Activated CD8-positive, alpha-beta memory T cell treated with anti-CD3 and anti-CD28 coated beads, Interleukin-2, amount 50 U/mL, for 24 hours (primary cell): Measurements from ENCODE around the gene SCTR.

Source experiments
- DNase-seq: peaks from one replicate; pipeline ENCODE4 v3.0.0-alpha.2; 2020; ENCODE audit errors: extremely low read depth

SCTR gene

DNA sequence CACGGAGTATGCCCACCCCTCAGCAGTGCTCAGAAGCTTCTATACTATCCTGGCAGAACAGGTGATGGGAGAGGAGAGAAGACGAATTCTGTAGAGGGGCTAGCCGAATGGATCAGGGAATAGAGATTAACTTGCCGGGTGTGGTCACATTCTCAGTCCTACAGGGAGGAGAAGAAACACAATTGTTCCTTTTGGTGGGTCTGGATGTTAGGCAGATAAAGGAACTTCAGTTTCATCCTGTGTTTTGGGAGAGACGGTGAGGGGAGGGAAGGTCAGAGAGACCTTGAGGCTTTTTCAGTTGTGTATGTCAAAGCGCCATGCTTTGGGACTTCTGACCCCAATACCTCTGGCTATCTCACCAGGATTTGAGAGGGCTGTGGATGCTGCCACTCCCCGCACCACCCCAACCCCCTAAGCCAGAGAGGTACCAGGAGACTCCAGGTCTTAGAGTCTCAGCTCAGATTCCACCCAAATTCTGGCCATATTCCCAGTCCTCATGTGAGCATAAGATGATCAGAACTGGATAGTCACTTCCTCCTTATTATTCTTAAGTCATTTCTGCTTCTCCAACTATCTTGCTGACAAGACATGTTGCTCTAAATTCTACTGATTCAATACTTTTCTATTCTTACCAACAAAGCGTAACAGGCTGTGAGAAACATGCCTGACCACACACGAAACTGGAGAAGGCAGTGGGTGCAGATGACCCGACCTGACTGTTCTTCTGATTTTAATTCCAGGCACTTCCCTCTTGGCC, 94.9 kb downstream of the SCTR start:
- no peak for DNase-seq

DNA sequence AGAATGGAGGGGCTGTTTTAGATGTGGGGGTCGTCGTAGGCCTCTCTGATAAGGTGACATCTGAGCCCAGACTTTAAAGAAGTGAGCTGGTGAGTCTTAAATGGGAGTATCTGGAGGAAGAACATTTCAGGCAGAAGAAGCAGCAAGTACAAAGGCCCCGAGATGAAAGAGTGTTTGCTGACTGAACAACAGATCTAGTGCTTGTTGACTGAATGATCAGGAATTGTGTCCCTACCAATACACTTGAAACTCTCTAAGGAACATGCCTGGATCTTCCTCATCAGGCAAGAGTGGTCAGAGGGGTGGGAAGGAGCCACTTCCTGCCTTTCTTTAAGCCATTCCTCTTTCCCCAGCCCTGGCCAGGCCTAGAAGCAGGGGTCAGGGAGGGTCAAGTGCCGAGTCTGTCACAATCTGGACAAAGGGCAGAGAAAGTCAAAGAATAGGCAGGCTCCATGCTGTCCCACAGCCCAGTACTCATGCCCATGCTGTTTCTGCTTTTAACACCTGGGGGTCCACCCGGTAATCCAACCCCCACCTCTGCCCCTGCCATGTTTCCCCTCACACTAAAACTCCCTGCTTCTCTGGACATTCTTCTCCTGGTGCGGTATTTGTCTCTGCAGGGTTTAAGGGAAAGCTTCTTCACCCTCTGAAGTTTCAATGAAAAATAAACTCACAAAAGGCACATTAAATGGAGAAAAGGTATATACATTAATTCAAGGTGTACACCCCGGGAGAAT, 95.6 kb downstream of the SCTR start:
- DNase-seq = no peak

DNA sequence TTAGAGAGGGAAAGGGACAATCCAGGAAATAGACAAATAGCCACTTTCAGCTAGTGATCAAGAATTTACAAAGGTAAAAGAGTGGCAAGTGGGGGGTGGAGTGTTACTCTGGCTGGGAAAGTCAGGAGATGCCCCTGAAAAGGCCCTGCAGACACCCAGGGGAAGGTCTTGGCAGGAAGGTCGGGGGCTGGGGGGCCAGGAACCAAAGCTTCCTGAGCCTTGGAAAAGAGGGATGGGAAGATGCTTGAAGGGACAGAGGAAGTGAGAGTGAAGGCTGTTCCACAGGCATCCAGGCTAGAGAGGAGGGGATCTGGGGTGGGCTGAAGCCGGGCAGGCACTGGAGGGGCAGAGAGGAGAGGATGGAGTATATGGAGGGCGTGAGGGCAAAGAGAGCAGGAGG, 96.5 kb downstream of the SCTR start:
- no peak for DNase-seq

DNA sequence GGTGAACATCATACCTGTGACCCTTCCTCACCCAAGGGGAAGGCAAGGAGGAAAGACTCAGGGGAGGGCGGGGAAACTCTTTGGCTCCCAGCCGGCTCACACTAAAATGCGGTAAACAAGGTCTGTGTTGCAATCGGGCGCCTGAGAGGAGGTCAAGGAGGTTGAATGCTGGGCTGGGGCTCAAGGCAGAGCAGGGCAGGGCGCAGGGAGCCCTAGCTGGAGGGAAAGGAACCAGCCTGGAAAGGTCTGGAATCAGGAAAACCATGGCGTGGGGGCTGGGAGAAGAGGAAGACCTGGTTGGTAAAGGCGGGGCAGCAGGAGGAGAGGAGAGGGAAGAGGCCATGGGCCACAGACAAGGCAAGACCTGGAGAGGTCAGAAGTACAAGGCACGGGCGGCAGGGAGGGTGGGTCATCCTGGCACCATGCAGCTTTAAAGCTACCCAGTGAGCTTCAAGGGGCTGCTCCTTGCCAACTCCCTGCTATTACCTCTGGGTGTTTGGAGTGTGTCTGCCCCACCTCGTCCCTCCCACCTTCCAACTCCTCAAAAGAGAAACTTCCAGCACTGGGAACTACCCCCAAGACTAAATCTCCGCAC, 97.4 kb downstream of the SCTR start:
- DNase-seq = no peak

DNA sequence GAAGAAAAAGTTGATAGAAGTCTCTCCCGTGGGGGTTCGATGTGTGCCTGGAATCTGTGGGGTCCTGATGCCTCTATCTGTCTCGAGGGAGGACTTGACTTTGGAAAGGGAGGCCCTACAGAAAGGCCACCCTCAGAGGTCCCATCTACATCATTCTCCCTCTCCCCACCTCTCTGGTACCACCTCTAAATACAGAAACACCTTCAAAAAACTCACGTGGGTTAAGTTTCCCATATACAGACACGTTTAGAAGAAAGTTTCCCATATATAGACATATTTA, 97.9 kb downstream of the SCTR start:
- DNase-seq = no peak

DNA sequence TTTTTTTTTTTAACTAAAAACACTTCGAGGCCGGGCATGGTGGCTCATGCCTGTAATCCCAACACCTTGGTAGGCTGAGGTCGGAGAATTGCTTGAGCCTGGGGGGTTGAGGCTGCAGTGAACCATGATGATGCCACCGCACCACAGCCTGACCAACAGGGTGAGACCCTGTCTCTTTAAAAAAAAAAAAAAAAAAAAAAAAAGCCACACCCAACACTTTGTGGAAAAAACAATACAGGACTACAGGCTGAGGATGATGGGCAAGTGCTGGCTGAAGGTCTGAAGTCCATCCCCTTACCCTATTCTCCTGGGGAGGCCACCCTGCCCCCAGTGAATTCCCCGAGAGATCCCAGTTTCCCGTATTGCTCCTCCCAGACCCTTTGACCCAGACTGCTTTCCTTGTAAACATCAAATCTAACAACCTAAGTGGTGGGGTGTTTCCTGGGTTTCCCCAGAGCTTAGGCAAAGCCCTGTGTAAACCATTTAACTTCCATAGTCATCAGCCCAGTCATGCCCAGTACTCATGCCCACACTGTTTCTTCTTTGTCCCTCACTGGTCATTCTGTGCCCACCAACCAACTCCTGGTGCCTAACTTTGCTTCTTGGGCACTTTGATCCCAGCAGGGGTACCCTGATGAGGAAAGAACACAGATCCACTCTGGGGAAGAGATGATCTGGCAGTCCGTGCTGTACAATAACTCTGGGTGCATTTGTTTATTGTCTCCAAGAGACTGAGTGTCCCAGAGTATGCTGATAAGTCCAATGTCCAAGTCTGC, 98.5 kb downstream of the SCTR start:
- DNase-seq = no peak

DNA sequence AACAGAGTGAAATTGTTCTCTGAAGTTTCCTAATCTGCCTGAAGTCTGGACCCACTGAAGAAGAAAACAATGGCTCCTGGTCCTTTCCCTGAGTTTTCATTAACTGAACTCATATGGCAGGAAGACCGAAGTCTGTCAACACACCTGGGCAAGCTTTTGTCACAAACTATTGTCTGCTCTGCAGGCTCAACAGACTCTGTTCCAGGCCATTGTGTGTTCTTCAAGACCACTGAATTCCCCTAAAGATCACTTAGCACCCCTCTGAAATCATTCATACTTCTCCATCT, 99.2 kb downstream of the SCTR start:
- no peak for DNase-seq

DNA sequence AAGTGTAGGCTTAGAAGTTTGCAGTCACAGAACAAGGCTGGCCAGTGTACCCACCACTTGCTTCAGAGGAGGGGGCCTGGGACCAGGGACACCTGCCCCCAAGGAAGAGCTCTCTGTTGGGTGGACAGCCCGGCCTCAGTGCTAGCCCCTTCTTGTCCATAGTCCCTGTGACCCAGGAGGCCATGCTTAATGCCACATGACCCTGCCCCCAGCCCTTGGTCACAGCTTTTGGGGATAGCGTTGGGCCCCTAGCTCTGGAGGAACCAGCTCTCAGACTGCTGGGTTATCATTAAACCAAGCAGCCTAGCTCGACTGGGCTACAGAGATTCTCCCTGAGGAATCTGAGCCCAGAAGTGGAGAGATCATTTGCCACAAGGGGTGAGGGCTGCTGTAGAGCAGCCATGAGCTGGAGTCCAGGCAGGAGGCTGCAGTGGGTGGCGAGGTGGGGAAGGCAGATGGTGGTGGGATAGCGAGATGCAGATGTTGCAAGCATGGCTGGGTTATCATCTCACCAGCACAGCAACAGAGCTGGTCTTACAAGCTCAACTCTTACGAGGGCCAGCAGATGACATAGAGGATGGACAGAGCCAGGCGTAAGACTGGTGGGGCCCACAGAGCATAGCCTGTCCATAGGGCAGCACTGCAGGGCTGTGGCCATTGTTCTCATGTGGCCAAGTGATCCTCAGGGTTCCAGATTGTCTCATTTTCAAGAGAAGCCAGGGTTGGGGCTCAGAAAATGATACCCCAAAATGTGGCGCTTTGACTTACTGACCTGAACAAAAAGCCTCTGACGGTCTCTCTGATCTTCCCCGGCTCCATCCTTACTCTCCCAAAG, 99.8 kb downstream of the SCTR start:
- no peak for DNase-seq

DNA sequence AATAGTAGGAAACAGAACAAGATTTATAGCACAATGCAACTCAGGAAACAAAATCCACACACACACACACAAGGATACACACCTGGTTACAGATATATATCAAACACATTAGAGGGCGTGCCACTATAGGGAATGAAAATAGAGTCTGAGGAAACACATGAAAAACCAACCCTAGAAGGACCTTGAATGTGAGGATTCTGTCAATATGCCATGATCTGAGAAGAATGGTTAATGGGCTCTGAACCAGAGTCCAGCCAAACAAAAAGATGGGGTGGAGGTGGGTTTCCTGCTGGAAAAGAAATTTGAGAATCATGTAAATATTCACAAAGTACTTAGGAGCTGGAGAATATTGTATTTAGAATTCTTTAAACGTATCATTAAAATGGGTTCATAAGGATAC, 100.5 kb downstream of the SCTR start:
- no peak for DNase-seq

DNA sequence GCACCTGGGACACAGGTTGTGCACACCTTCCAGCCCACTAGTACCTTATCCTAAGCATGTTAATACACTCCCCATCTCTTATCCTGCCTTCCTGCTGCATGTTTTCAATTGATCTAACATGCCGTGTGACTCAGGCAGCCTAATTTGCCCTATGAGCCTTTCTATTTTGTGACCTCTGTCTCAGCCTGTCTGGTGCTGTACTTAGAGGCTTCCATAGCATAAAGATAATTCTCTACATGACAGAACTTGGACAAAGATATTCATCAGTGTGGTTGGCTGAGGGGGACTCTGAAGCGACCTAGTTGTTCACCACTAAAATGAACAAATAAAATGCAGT, 101.2 kb downstream of the SCTR start:
- no peak for DNase-seq

DNA sequence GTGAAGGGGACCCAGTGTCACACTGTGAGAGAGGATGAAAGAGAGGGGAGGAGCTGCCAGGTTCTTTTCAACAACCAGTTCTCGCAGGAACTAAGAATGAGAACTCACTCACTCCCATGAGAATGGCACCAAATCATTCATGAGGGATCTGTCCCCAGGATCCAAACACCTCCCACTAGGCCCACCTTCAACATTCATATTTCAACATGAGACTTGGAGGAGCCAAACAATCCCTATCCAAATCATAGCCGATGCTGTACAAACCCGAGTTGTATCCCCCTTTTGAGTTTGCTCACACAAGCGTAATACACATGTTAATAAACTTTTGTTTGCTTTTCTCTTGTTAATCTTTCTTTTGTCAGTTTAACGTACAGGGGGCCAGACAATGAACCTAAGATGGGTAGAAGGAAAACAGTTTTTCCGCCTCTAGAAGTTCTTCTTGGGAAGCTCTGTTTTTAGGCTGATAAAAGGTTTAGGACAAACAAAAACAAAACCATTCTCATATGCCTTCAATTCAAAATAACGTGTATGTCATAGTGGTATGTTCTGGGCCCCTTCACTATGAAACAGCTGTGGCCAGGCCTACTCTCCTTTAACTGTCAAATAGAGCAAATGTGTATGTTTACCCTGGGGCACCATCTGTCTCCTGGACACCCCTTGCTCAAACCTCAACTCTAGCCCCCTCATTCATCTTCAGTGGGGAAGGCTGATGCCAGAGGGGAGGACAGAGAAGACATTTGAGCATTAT, 101.7 kb downstream of the SCTR start:
- no peak for DNase-seq

DNA sequence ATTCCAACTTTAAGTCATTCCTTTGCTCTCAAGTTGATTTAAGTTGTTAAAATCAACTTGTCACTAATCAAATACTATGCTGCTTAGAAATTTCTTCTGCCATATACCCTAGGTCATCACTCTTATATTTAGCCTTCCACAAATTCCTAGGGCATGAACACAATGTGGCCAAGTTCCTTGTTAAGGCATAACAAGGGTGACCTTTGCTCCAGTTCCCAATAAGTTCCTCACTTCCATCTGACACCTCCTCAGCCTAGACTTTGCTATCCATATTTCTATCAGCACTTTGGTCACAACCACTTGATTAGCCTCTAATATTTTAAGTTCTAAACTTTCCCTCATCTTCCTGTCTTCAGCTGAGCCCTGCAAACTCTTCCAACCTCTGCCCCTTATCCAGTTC, 102.5 kb downstream of the SCTR start:
- no peak for DNase-seq

DNA sequence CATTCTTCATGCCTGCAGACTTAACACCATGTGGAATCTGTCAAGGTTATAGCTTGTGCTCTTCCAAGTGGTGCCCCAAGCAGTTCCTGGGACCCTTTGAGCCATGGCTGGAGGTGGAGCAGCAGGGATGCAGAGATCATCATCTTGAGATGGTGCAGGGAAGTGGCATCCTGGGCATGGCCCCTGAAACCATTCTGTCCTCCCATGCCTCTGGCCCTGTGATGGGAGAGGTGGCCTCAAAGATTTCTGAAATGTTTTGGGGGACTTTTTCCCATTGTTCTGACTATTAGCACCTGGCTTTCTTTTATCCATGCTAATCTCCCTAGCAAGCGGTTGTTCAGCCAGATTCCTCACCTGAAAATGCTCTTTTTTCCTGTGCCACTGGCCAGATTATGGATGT, 103.0 kb downstream of the SCTR start:
- no peak for DNase-seq

DNA sequence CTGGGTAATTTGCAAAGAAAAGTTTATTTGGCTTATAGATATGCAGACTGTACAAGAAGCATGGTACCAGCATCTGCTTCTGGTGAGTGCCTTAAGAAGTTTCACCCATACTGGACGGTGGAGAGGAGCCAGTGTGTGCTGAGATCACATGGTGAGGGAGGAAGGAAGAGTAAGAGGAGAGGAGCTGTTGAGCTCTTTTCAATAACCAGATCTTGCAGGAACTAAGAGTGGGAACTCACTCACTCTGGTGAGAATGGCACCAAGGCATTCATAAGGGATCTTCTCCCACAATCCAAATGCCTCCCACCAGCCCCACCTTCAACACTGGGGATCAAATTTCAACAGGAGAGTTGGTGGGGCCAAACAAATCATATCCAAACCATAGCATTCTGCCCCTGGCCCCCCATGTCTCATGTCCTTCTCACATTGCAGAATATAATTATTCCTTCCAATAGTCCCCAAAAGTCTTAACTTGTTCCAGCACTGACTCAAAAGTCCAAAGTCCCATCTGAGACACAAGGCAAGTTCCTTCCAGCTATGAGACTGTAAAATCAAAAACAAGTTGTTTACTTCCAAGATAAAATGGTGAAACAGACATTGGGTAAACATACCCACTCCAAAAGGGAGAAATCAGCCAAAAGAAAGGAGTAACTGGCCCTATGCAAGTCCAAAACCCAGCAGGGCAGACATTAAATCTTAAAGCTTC, 104.3 kb downstream of the SCTR start:
- DNase-seq = no peak

DNA sequence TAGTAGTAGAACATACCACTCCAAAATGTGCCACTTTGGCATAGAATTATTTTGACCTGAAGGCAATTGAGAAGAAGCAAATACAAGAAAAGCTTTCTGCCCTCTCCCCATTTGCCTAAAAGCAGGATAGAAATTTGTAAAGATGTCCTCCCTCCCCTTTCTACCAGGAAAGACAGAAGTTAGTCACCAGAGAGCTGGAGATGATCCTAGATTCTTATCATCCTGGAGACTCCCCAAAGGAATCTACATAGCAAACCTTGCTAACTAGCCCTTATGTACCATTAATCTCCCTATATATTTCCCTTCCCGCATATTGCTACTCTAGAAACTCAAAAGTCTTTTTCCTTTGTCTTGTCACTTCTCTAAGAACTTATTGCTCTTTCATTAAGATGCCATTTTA, 105.2 kb downstream of the SCTR start:
- no peak for DNase-seq

DNA sequence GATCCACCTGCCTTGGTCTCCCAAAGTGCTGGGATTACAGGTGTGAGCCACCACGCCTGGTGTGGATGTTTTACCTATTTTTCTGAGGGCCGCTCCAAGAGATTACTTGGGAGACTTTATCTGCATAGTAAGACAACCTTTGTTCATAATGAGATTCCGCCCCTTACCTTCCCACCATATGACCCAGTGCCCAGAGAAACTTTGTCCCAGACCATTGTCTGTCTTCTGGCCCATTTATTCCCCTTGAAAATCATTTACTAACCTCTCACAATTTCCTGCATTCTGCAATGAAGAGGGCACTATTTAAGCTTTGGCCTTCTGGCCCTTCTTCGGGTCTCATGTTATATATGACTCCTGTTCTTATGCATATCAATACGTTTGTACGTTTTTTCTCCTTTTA, 106.4 kb downstream of the SCTR start:
- DNase-seq = no peak

DNA sequence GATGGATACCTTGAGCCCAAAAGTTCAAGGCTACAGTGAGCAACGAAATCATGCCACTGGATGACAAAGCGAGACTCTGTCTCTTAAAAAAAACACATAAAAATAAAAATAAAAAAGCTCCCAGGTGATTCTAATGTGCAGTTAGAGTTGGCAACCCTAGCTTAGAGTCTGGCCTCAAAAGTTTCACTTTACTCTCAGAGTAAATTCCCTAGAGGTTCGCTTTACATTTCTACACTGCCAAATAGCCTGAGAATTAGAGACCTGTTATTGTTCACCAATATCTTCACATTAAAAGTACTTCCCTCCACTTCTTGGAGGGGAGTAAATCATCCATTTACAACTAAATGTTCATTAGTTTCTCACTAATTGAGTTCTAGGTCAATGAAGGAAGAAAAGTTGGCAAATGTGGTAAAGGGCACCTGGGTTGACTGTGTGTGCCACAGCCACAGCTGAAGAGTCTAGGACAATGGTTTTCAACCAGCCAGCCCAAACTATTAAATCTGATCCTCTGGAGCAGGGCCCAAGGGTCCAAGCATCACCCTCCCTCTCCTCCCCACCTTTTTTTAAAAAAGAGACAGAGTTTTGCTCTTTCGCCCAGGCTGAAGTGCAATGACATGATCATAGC, 107.9 kb downstream of the SCTR start:
- no peak for DNase-seq

DNA sequence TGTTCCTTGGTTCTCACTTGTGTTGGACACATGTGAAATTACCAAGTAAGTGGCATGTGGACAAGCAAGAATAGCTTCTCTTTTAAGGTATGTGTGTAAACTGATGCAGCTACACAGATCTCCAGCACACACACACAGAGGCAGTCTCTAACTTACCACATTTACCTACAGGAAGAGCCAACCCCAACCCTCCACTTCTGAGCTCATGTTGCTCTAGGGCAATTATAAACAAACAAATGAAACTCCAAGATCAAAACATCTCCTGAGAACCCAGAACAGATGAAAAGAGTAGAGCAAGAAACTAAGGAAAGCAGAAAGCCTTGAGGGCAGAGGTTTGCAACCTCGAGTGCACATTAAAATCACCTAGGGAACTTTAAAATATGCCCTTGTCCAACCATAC, 108.7 kb downstream of the SCTR start:
- DNase-seq = no peak

DNA sequence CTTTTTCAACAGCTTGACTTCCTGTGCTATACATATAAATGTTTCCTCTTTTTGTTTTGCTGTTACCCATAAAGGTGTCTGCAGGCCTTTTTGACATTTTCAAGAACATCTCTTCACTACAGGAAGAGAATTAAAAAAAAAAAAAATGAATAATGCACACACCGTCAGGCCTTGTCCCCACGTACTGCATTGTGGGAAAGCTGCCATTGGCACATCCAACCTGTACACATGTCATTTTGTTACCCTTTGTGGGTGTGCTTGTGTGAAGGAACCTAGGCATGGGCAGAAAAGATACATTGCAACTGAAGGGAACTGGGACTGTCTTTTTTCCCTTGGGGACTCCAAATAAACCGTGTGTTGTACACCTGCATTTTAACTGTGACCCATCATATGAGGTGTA, 109.4 kb downstream of the SCTR start:
- no peak for DNase-seq

DNA sequence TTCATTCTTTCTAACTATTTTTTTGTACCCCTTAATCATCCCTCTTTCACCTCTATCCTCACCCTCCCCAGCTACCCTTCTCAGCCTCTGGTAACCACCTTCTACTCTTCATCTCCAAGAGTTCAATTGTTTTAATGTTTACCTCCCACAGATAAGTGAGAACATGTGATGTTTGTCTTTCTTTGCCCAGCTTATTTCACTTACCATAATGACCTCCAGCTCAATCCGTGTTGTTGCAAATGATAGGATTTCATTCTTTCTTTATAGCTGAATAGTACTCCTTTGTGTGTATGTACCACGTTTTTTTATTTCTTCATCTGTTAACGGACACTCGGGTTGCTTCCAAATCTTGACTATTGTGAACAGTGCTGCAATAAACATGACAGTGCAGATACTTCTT, 114.8 kb downstream of the SCTR start:
- no peak for DNase-seq
